Adrenal gland (tissue), 12 donors: ENCODE results near the gene CTU1. TPM values are rescaled to one million over a fixed set of nuclear protein-coding genes. Genes with fewer than 3 reads are reported as not detected.

Experiments used
- DNase-seq, 7 donors: peaks; one replicate each; pipeline ENCODE4 v3.0.0-alpha.2; 2019 to 2020
- H3K27ac ChIP-seq, 5 donors: fragments of 200-600 bp; sonication (generic) in 4 of 5; 1 replicate in 3 of 5; 2 replicates in 2 of 5; pipeline versions ENCODE4 v1.5.1 to v1.8.0; 2016 to 2020; ENCODE audit warnings: mild to moderate bottlenecking in 1 of 5
- H3K27me3 ChIP-seq: fragments of 200-600 bp; 2 replicates; pipeline ENCODE4 v1.8.0; 2021
- H3K36me3 ChIP-seq, 2 donors: fragments of 200-600 bp; replicated peaks in 1 of 2; 1 replicate in 1 of 2; 2 replicates in 1 of 2; pipeline versions ENCODE4 v1.5.1 to v1.8.0; 2018 to 2022
- H3K4me1 ChIP-seq, 2 donors: fragments of 200-600 bp; replicated peaks in 1 of 2; 1 replicate in 1 of 2; 2 replicates in 1 of 2; pipeline versions ENCODE4 v1.5.1 to v1.8.0; 2018 to 2021
- H3K4me3 ChIP-seq, 4 donors: fragments of 200-600 bp; sonication (generic) in 3 of 4; one replicate each; pipeline ENCODE4 v1.5.1; 2016 to 2018
- H3K9me3 ChIP-seq, 3 donors: fragments of 200-600 bp; sonication (generic) in 1 of 3; replicated peaks in 1 of 3; 1 replicate in 2 of 3; 2 replicates in 1 of 3; pipeline versions ENCODE4 v1.5.1 to v1.8.0; 2016 to 2021
- POLR2A ChIP-seq, 2 donors: fragments of 450-650 bp; IDR thresholded peaks; one replicate each; pipeline ENCODE4 v1.6.1; 2017; ENCODE audit warnings: antibody characterized with exemption in 2 of 2, mild to moderate bottlenecking in 2 of 2, moderate library complexity in 1 of 2
- WGBS, 4 donors: extraction: QIAGEN DNeasy Blood & Tissue Kit in 2 of 4; methylation state at CpG; one replicate each; pipeline versions ENCODE4 v1.1.5 to v1.1.7; 2013 to 2017; 5-methylcytosine and 5-hydroxymethylcytosine counted together
- intact Hi-C, 2 donors: fragments of 100-400 bp; cut with DNase I; formaldehyde crosslinking; loops; one replicate each; pipeline versions ENCODE4 v1.14.1 to v1.15.0; 2022 to 2023
- polyA plus RNA-seq, 3 donors: library from polyadenylated mRNA; stranded (reverse); fragments of 200-250 nt in 2 of 3; fragments of 350-450 nt in 1 of 3; fragmentation: Illumina TruSeq in 1 of 3; extraction: RNeasy Lipid Tissue Mini Kit (QIAGEN cat#74804) in 1 of 3; gene quantifications; one replicate each; pipeline ENCODE4 v1.2.3, GENCODE V29; 2013 to 2014
- total RNA-seq, 9 donors: library from RNA; depleted of rRNA in 4 of 9; stranded (reverse); fragments of >200 nt in 4 of 9; fragments of 120-200 nt in 1 of 9; fragmentation: NEBNext Ultra II Directional in 1 of 9; extraction: Animal tissue kit (Norgen Biotek cat#: 25700) in 1 of 9; gene quantifications; one replicate each; pipeline versions ENCODE4 v1.1.0 to v1.2.4, GENCODE V29; 2013 to 2023
- TF ChIP-seq, protein P1 (sequence below), 6 experiments: fragments of 450-650 bp in 4 of 6; fragments of 200-600 bp in 2 of 6; sonication (generic) in 1 of 6; IDR thresholded peaks; 1 replicate in 5 of 6; 2 replicates in 1 of 6; pipeline versions ENCODE4 v1.5.1 to v1.8.0; 2016 to 2021; ENCODE audit warnings: antibody characterized with exemption in 6 of 6, mild to moderate bottlenecking in 2 of 6, moderate library complexity in 1 of 6
- donor health status: healthy with polysubstance abuse.
- donor health status: Bipolar disorder and iron deficiency.
- donor health status: DM: yes; HTN: yes; CAD: no.
- donor health status: DM: no; HTN: no; CAD: no.
- donor health status: DM: no; HTN: no; CAD: no.
- donor health status: DM: yes; HTN: yes; CAD: no.

CTU1 gene
- total and polyA plus RNA-seq, 12 donors = 1.1 to 23.9 (median 8.1) TPM

DNA sequence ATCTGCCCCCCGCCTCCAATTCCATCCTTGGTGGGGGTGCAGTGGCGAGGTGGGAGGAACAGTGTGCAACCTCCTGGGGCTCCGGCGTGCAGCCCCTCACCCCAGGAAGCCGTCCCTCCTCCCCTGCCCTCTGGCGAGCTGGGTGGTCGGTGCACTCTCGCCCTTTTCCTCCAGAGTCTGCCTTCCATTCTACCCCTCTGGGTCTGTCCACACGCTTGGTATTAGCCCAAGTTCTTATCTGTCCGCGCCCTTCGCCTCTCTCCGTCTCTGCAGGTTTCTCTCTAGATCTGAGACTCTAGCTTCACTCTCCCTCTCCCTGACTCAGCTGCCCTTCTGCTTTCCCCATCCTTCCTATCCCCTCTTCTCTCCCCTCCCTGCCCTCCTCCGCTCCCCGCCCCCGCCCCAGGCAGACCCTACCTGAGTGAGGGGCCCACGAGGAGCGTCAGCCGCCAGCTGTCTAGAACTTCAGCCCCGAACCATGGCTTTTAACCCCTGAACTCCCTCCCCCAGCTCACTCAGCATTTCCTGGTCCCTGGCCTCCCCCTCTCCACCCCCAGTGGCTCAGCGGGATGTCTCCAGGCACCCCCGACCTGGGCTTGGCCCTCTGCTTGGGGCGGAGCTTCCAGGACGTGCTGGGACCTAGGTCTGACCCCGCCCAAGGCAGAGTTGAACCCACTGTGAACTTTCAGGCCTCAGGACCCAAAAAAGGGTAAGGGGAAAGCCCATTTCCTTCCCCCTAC is 42.8 kb downstream of the CTU1 start:
- intact Hi-C loops = no loop called here
- H3K4me3 ChIP-seq = peak overlapping the region in 1 of 4 donors; percentile 44

DNA sequence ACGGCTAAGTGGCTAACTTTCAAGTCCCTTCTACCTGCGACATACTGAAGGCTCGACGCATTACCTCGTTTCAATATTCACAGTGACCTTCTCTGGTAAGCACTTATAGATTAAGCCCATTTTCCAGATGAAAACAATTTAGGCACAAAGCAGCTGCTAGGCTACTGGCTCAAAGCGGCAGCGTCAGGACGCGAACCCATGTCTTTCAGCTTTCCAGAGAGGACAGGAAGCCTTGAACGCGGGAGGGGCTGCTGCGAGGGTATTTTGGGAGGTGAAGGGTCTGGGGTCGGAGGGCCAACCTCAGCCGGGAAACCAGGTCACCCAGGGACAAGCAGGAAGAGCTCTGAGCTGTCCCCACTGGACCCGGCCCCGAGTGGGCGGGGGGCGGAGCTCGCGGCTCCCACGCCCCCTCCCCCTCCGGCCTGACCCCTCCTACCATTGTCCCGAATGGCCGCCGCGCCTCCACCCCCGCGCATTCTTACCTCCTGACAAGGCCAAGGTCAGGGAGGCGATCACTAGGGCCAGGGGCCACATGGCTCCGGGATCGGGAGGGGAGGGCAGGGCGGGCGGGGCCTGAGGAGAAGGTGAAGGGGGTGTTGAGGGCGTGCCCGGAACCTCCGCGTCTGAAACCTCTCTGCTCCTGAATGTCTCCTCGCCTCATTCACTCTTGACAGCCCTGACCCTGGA is 43.5 kb downstream of the CTU1 start, which contains the start of gene KLK13:
Gene KLK13, minus strand, starts transcription at position 559 of the 687 bp plus-strand sequence. Its CDS starts 25 bp downstream, at position 534.
- Histone ChIP-seq H3K27me3 (no peaks in the 10 kb centered on the region), H3K36me3 (no peaks in the 10 kb centered on the region), H3K9me3 (no peaks in the 10 kb centered on the region), H3K27ac (no peak within 1 kb of the TSS), H3K4me1 (peaks cover 3 to 5% of the 10 kb centered on the region in 2 donors), H3K4me3 (peak within 1 kb of the TSS in 1 of 4 donors; percentile 44)
- WGBS, 4 donors = 12 to 20% (median 15%) methylated on average over 24 to 38 of the region's 38 CpGs
- TF ChIP-seq, protein P1, sequence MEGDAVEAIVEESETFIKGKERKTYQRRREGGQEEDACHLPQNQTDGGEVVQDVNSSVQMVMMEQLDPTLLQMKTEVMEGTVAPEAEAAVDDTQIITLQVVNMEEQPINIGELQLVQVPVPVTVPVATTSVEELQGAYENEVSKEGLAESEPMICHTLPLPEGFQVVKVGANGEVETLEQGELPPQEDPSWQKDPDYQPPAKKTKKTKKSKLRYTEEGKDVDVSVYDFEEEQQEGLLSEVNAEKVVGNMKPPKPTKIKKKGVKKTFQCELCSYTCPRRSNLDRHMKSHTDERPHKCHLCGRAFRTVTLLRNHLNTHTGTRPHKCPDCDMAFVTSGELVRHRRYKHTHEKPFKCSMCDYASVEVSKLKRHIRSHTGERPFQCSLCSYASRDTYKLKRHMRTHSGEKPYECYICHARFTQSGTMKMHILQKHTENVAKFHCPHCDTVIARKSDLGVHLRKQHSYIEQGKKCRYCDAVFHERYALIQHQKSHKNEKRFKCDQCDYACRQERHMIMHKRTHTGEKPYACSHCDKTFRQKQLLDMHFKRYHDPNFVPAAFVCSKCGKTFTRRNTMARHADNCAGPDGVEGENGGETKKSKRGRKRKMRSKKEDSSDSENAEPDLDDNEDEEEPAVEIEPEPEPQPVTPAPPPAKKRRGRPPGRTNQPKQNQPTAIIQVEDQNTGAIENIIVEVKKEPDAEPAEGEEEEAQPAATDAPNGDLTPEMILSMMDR (IDR thresholded peaks at IDR 0.05) = no peak
- TF ChIP-seq POLR2A (IDR thresholded peaks at IDR 0.05) = no peak
- intact Hi-C loops = no loop called here
- peak in 5 of 7 donors; percentile 14 to 60 (median 40) for DNase-seq

More for the DNA sequence above, 42.8 kb downstream of the CTU1 start:
- Histone ChIP-seq H3K9me3 (no peaks in the 10 kb centered on the region), H3K4me1 (peaks cover 3 to 5% of the 10 kb centered on the region in 2 donors), H3K27ac (no peak overlapping the region), H3K36me3 (no peaks in the 10 kb centered on the region), H3K27me3 (no peaks in the 10 kb centered on the region)
- WGBS, 4 donors = 13 to 18% (median 16%) methylated on average over 15 to 25 of the region's 25 CpGs
- DNase-seq = no peak
- TF ChIP-seq, protein P1 (IDR thresholded peaks at IDR 0.05) = no peak
- no peak for TF ChIP-seq POLR2A (IDR thresholded peaks at IDR 0.05)

DNA sequence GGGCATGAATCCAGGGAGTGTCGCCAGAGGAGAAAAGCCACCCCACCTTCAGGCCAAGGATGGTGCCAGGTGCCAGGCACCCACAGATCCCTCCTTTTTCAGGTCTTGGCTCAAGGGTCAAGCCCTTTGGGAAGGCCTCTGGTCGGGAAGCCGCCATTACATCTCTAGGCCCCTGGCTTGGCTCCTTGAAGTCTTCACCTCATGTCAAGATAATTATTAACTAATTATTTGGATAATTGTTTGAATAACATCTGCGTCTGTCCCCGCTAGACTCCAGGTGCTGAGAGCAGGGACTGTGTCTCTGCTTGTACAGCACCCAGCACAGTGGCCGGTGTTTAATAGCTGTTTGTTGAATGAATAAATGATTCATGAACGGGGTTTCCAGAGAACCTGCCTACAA is 44.5 kb downstream of the CTU1 start:
- Histone ChIP-seq H3K27me3 (no peaks in the 10 kb centered on the region), H3K36me3 (no peaks in the 10 kb centered on the region), H3K27ac (no peak overlapping the region), H3K4me1 (peaks cover 3 to 5% of the 10 kb centered on the region in 2 donors), H3K4me3 (no peak overlapping the region), H3K9me3 (no peaks in the 10 kb centered on the region)
- no peak for DNase-seq
- TF ChIP-seq, protein P1 (IDR thresholded peaks at IDR 0.05) = no peak
- no peak for TF ChIP-seq POLR2A (IDR thresholded peaks at IDR 0.05)
- WGBS, 4 donors = 68 to 95% (median 87%) methylated on average over 7 of the region's 7 CpGs
- intact Hi-C loops = no loop called here

DNA sequence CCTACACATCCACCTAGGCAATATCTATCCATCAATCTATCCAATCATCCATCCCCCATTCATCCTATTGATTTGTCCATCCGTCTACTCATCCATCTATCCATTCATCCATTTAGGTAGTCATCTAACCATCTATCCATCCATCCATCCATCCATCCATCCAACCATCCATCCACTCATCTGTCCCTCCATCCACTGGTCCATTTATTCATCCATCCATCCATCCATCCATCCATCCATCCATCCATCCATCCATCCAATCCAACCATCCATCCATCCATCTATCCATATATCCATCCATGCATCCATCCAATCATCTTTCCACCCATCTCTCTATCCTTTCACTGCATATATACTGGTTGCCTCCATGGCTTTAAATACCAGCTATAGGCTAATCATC is 47.2 kb downstream of the CTU1 start:
- WGBS, 4 donors = 0 to 27% (median 0%) methylated on average over 1 of the region's 1 CpG
- H3K9me3 ChIP-seq = no peaks in the 10 kb centered on the region
- H3K4me3 ChIP-seq = no peak overlapping the region
- intact Hi-C loops = no loop called here
- DNase-seq = no peak
- no peaks in the 10 kb centered on the region for H3K36me3 ChIP-seq
- no peaks in the 10 kb centered on the region for H3K27me3 ChIP-seq
- H3K4me1 ChIP-seq = peaks cover 3 to 5% of the 10 kb centered on the region in 2 donors
- TF ChIP-seq, protein P1 (IDR thresholded peaks at IDR 0.05) = no peak
- TF ChIP-seq POLR2A (IDR thresholded peaks at IDR 0.05) = no peak
- H3K27ac ChIP-seq = no peak overlapping the region
